Activated naive CD8-positive, alpha-beta T cell treated with anti-CD3 and anti-CD28 coated beads, Interleukin-2, amount 50 U/mL, for 24 hours (primary cell): ENCODE results near the gene B9D2.
"Not testable (repeated sequence)": the region's sequence is repeated elsewhere in the genome, so short reads cannot be mapped to it uniquely, and the experiment has no call there.

Experiments used
- ATAC-seq: fragments of 150-1000 bp; cut with Tn5 transposase; one replicate; pipeline ENCODE4 v1.10.0; 2021
- DNase-seq: peaks from one replicate; pipeline ENCODE4 v3.0.0; 2021
- H3K27ac Mint-ChIP-seq: one replicate; pipeline ENCODE4 v1.8.0; 2021; ENCODE audit warnings: mild to moderate bottlenecking, mixed read lengths
- H3K27me3 Mint-ChIP-seq: one replicate; pipeline ENCODE4 v1.8.0; 2021; ENCODE audit warnings: mixed read lengths
- H3K36me3 Mint-ChIP-seq: one replicate; pipeline ENCODE4 v1.8.0; 2021; ENCODE audit warnings: low read depth, mixed read lengths
- H3K4me1 Mint-ChIP-seq: one replicate; pipeline ENCODE4 v1.8.0; 2021; ENCODE audit warnings: mixed read lengths
- H3K4me3 Mint-ChIP-seq: one replicate; pipeline ENCODE4 v1.8.0; 2021; ENCODE audit warnings: mild to moderate bottlenecking, moderate library complexity, mixed read lengths
- H3K9me3 Mint-ChIP-seq: one replicate; pipeline ENCODE4 v1.8.0; 2021; ENCODE audit warnings: mixed read lengths

B9D2 gene, protein sequence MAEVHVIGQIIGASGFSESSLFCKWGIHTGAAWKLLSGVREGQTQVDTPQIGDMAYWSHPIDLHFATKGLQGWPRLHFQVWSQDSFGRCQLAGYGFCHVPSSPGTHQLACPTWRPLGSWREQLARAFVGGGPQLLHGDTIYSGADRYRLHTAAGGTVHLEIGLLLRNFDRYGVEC

DNA sequence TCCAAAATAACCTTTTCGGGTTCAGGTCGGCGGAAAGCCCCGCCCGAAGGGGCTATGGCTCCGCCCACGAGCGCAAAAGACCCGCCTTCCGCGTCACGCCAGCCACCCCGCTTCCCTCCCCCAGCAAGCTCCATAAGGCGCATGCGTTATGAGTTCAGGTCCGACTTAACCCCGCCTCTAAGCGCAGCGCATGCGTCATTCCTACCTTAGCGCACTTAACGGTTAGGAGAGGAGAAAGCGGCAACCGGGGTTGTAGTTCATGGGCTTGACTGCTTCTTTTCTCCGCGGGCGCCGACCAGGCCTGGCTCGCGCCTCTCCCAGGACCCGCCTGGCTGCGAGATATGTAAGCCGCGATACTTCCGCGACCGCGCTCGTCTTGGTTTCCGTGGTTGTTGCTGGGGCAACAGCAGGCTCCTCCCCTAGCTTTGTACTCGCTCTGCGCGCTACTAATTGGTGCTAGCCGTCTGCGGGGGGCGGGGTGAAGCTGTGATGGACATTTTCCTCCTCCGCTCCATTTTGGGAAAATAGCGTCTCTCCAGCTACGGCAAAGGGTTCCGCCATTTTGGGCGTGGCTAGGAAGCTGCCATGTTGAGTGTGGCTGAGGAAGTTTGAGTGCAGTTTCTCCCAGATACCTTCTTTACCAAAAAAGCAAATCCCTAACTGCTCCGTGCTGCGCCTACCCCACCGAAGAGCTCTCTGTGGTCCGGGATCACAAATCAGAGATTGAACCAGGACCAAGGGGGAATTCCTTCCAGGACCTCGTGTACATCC, at the start of gene B9D2:
Gene B9D2 (minus strand): TSS at position 397 of the 771 bp plus-strand sequence. CDS start 630 bp downstream, outside the sequence.
- Mint-ChIP-seq H3K4me3 (peak within 1 kb of the TSS; percentile 97), H3K36me3 (peaks cover 2% of the 10 kb centered on the region), H3K4me1 (peaks cover 32% of the 10 kb centered on the region), H3K27ac (peak within 1 kb of the TSS; percentile 99), H3K9me3 (no peaks in the 10 kb centered on the region), H3K27me3 (no peaks in the 10 kb centered on the region)
- ATAC-seq (peak; percentile 94), DNase-seq (peak; percentile 96)

DNA sequence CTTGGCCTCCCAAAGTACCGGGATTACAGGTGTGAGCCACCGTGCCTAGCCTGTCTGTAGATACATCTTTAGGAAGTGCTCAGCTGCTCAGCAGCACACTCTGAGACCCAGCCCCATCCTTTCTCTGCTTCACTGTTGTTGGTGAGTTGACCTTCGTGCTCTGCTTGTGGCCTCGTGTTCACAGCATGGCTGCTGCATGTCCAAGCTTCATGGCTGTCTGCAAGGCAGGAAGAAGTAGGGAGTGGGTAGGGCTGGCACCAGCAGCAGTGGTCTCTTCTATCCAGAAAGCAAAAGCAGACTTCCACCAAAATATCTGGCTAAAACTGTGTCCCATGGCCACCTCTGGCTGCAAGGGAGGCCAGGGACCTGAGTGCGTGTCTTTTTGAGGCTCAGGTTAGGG, 49.0 kb upstream of the B9D2 start:
- Mint-ChIP-seq H3K36me3 (peaks cover 7% of the 10 kb centered on the region), H3K27ac (no peak overlapping the region), H3K27me3 (no peaks in the 10 kb centered on the region), H3K9me3 (no peaks in the 10 kb centered on the region), H3K4me3 (no peak overlapping the region), H3K4me1 (peaks cover 4% of the 10 kb centered on the region)
- ATAC-seq (no peak), DNase-seq (no peak)

DNA sequence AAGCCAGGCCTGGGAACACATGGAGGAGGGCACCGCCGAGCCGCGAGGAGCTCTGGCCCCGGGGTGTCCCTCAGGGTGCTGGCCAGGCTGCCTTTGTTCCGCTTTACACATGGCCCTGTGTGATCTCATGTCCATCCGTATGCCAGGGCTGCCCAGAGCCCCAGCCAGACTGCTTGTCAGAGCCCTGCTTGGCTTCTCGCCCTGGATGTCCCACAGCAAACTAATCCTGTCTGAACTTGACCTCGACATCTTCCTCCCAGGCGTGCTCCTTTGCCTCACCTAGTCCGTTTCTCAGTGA, 48.0 kb upstream of the B9D2 start:
- ATAC-seq: no peak
- no peaks in the 10 kb centered on the region for H3K27me3 Mint-ChIP-seq
- H3K9me3 Mint-ChIP-seq: no peaks in the 10 kb centered on the region
- H3K4me1 Mint-ChIP-seq: peaks cover 4% of the 10 kb centered on the region
- DNase-seq: no peak
- H3K27ac Mint-ChIP-seq: no peak overlapping the region
- peaks cover 4% of the 10 kb centered on the region for H3K36me3 Mint-ChIP-seq
- no peak overlapping the region for H3K4me3 Mint-ChIP-seq

DNA sequence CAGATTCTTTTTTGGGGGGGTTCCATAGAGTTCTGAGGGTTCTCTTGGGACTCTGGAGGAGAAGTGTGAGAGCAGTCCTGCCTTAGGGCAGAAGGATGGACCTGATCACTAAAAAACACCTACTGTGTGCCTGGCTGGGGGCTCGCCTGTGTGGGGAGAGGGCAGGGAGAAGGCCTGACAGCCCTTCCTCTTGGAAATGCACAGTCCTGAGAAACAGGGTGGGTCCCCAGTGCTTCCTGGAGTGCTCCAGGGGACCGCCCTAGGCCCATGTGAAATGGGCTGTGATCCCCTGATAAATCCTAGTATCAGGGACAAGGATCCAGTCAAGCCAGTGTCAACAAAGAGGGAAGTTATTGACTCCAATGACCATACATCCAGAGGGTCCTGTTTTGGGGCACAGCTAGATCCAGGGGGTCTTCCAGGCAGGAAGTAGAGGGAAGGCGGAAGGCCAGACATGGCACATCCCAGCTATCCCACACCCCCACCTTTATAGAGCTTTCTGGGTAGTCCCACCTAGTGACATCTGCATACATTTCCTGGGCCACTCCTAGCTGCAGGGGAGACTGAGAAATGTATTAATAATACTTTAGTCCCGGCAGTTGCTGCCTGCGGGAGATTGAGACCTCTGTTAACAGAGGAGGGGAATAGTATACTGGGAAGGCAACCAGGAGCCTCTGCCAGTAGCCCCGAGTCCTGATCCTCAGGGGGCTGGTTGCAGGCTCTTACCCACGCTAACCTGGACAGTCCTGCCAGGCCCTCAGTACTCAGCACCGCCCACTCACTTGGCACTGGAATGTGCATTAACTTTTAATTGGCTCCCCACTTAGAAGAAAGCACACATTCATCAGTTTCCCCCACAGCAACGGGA, 47.4 kb upstream of the B9D2 start:
- H3K36me3 Mint-ChIP-seq: peaks cover 3% of the 10 kb centered on the region
- H3K4me1 Mint-ChIP-seq: peaks cover 4% of the 10 kb centered on the region
- H3K4me3 Mint-ChIP-seq: no peak overlapping the region

DNA sequence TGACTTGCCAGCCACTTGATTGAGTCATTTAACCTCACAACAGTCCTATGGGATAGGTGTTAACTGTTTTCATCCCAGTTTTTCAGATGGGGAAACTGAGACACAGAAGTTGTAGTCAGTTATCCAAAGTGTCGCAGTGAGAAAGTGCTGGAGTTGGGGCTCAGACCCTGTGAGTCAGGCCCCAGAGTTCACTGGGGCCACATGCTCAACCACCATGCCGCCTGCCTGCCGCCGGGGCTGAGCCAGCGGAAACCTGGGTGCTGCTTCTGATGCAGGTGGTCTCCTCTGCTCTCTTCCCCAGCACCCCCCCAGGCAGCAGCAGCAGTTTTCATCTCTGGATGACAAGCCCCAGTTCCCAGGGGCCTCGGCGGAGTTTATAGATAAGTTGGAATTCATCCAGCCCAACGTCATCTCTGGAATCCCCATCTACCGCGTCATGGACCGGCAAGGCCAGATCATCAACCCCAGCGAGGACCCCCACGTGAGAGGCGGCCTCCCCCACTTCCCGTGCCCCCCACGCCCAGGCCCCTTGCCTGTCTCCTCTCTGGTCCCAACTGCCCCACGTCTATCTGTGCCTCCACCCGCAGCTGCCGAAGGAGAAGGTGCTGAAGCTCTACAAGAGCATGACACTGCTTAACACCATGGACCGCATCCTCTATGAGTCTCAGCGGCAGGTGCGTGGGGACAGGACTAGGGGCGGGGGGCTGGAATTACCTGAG, 46.5 kb upstream of the B9D2 start:
- Mint-ChIP-seq H3K27me3 (no peaks in the 10 kb centered on the region), H3K36me3 (peaks cover 2% of the 10 kb centered on the region), H3K4me3 (no peak overlapping the region), H3K4me1 (peaks cover 4% of the 10 kb centered on the region), H3K27ac (peak overlapping the region; percentile 44), H3K9me3 (no peaks in the 10 kb centered on the region)
- no peak for DNase-seq
- ATAC-seq: no peak

More for the DNA sequence above, 47.4 kb upstream of the B9D2 start:
- ATAC-seq (no peak), DNase-seq (no peak)
- Mint-ChIP-seq H3K27ac (no peak overlapping the region), H3K9me3 (no peaks in the 10 kb centered on the region), H3K27me3 (no peaks in the 10 kb centered on the region)

DNA sequence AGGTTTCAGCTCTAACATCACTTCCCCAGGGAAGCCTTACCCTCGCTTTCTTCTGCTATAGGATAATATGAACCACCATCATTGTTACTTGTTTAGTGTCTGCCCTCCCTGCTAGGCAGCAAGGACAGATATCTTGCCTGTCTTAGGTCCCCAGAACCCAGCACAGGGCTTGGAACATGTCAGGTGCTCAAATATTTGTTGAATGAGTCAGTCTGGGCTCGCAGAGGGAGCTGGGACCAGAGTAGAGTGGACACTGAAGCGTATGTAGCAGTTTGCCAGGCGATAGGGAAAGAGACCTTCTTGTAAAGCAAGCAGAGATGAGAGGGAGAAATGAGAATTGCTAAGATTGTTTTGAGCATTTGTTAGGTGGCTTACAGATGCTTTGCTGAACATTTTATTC, 45.3 kb upstream of the B9D2 start:
- no peak overlapping the region for H3K27ac Mint-ChIP-seq
- H3K4me3 Mint-ChIP-seq: no peak overlapping the region
- H3K9me3 Mint-ChIP-seq: no peaks in the 10 kb centered on the region
- no peak for ATAC-seq
- H3K27me3 Mint-ChIP-seq: no peaks in the 10 kb centered on the region
- peaks cover 4% of the 10 kb centered on the region for H3K4me1 Mint-ChIP-seq
- H3K36me3 Mint-ChIP-seq: peaks cover 2% of the 10 kb centered on the region
- DNase-seq: no peak

DNA sequence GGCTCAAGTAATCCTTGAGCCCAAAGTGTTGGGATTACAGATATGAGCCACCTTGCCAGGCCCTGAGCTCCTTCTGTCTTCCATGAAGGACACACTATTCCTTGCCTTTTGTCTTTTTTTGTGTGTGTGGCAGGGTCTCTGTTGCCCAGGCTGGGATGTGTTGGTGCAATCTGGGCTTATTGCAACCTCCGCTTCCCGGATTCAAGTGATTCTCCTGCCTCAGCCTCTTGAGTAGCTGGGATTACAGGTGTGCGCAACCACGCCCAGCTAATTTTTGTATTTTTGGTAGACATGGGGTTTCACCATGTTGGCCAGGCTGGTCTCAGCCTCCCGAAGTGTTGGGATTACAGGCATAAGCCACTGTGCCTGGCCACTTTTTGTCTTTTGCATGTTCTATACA, 44.9 kb upstream of the B9D2 start:
- DNase-seq, H3K36me3 Mint-ChIP-seq, H3K4me1 Mint-ChIP-seq, H3K27me3 Mint-ChIP-seq, H3K27ac Mint-ChIP-seq, H3K4me3 Mint-ChIP-seq, ATAC-seq, H3K9me3 Mint-ChIP-seq: not testable (repeated sequence)

DNA sequence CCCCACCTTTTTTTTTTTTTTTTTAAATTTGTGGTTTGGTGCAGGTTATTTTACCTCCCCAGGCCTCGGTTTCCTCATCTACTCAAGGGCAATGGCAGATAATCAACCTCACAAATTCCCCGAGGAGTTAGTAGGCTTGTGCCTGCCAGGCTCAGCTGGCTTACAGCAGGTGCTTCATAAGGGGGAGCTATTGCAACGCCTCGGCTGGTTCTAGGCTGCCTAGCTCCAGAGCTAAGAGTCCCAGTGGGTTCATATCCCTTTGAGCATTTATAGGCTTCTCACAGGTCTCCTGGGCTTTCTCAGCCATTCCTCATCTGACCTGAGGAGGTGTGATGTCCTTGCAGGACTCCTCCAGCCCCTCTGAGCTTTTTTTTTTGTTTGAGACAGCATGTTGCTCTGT, 44.3 kb upstream of the B9D2 start:
- ATAC-seq (no peak), DNase-seq (no peak)
- no peak overlapping the region for H3K4me3 Mint-ChIP-seq
- no peaks in the 10 kb centered on the region for H3K27me3 Mint-ChIP-seq
- no peak overlapping the region for H3K27ac Mint-ChIP-seq
- H3K9me3 Mint-ChIP-seq: no peaks in the 10 kb centered on the region
- H3K36me3 Mint-ChIP-seq: peaks cover 2% of the 10 kb centered on the region
- peaks cover 4% of the 10 kb centered on the region for H3K4me1 Mint-ChIP-seq

DNA sequence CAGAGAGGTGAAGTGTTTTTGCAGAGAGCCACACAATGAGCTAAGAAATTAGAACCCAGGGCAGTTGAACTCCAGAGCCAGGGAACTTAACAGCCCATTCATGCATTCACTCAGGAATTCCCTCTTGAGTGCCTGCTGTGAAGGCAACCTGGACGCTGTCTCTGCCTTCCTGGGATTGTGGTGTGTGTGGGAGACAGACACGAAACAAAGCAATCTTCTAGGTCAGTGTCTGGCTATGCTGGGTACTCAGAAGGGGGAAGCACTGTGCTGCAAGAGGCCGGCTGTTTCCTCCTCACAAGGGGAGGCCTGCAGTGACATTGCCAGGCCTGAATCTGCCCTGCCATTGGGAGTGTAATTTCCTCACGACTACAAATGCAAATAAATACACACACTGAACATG, 43.3 kb upstream of the B9D2 start:
- Mint-ChIP-seq H3K9me3 (no peaks in the 10 kb centered on the region), H3K27ac (no peak overlapping the region)
- no peak for ATAC-seq

DNA sequence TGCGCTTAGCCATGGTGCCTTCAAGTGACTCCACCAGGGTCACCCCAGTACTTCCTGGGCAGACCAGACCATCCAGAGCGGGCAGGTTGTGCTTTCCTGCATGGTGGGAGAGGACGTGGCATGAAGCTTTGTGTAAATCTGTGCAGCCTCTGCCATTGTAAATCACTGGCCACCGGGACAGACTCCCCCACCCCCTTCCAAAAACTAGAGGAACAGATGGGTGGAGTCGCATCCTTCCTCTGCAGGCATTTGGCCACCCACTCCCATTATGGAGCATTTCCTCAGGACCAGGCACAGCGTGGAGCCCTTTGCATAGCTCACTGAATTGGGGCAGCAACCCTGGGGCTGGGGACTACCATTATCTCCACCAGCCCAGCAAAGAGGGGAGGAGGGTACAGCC, 41.8 kb upstream of the B9D2 start:
- ATAC-seq: no peak
- Mint-ChIP-seq H3K9me3 (no peaks in the 10 kb centered on the region), H3K27me3 (no peaks in the 10 kb centered on the region), H3K4me3 (no peak overlapping the region), H3K4me1 (peaks cover 7% of the 10 kb centered on the region), H3K27ac (no peak overlapping the region), H3K36me3 (no peaks in the 10 kb centered on the region)
- no peak for DNase-seq

More for the DNA sequence above, 43.3 kb upstream of the B9D2 start:
- H3K27me3 Mint-ChIP-seq: no peaks in the 10 kb centered on the region
- peaks cover 4% of the 10 kb centered on the region for H3K4me1 Mint-ChIP-seq
- no peaks in the 10 kb centered on the region for H3K36me3 Mint-ChIP-seq
- no peak overlapping the region for H3K4me3 Mint-ChIP-seq
- no peak for DNase-seq

DNA sequence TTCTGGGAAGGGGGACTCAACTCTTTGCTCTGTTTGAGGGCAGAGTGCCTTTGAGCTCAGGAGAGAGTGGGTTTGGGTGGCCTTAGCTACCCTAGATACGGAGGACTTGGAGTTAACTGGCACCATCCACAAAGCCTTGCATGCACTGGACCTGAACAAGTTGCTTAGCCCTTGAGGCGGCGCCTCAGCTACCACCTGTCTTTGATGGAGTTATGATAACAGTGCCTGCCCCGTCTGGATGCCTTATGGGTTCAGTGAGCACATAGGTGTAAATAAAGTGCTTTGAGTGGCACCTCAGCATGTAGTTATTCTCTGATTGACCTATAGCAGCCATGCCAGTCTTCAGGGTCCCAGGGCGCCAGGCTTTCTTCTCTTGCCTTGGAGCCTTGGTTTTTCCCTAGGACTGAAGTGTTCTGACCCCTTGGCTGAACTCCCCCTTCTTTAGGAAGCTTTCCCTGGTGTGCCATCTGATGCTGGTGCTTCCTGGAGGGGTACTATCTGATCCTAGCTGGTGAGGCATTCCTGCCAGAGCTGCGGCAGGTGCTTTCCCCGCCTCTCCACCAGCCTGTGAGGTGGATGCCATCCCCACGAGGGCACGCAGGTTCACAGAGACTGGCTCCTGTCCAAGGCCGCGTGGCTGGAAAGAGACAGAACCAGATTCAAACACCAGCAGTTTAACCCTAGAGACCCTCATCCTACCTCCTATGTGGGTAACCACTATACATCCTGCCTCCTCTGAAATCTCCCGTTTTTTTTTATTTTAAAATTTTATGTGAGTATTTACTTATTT, 39.4 kb upstream of the B9D2 start:
- H3K36me3 Mint-ChIP-seq: no peaks in the 10 kb centered on the region
- DNase-seq (no peak), ATAC-seq (no peak)
- no peak overlapping the region for H3K27ac Mint-ChIP-seq
- no peak overlapping the region for H3K4me3 Mint-ChIP-seq
- no peaks in the 10 kb centered on the region for H3K9me3 Mint-ChIP-seq
- H3K27me3 Mint-ChIP-seq: no peaks in the 10 kb centered on the region
- H3K4me1 Mint-ChIP-seq: peaks cover 15% of the 10 kb centered on the region

DNA sequence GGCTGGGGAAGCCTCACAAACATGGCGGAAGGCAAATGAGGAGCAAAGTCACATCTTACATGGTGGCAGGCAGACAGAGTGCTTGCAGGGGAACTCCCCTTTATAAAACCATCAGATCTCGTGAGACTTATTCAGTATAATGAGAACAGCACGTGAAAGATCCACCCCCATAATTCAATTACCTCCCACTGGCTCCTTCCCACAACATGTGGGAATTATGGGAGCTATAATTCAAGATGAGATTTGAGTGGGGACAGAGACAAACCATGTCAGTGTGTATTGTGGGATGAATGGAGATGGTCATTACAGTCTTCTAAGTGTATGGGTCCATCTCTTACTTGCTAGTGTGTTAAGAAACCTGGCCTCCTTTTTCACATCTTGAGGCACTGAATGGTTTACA, 38.1 kb upstream of the B9D2 start:
- Mint-ChIP-seq H3K27me3 (peaks cover 2% of the 10 kb centered on the region), H3K4me3 (no peak overlapping the region), H3K4me1 (peaks cover 28% of the 10 kb centered on the region), H3K9me3 (no peaks in the 10 kb centered on the region), H3K36me3 (no peaks in the 10 kb centered on the region), H3K27ac (no peak overlapping the region)
- ATAC-seq (no peak), DNase-seq (no peak)

DNA sequence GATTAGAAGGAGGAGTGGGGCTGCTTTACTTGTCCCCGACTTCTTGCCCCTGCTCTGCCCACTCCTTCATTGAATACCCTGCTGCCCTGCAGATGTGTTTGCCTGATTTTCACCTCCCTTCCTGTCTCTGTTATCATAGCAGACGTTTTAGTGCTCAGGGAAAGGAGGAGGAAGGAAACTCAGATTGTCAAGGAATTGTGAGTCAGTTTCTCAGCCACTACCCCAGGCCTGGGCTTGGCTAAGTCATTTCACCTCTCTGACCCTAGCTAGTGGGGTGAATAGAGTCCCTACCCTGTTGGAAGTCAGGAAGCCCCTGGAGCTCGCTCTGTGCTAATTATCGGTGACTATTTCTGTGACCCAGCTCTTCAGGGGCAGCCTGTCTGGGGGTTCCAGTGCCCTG, 37.5 kb upstream of the B9D2 start:
- DNase-seq (no peak), ATAC-seq (no peak)
- Mint-ChIP-seq H3K4me3 (no peak overlapping the region), H3K9me3 (no peaks in the 10 kb centered on the region), H3K27me3 (peaks cover 2% of the 10 kb centered on the region), H3K4me1 (peaks cover 29% of the 10 kb centered on the region), H3K36me3 (no peaks in the 10 kb centered on the region), H3K27ac (no peak overlapping the region)

DNA sequence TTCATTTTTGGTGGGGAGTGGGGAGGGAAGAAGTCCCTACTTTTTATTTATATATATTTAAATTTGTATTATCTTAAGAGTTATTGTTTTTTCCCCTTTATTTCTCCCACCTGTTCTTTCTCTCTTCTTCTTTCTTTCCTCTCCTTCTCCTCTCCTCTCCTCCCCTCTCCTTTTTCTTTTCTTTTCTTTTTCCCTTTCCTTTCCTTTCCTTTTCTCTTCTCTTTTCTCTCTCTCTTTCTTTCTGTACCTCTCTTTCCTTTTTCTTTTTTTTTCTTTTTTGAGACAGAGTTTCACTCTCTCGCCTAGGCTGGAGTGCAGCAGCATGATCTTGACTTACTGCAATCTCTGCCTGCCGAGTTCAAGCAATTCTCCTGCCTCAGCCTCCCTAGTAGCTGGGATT, 35.6 kb upstream of the B9D2 start:
- H3K4me1 Mint-ChIP-seq: peaks cover 43% of the 10 kb centered on the region
- no peaks in the 10 kb centered on the region for H3K9me3 Mint-ChIP-seq
- no peak for DNase-seq
- H3K36me3 Mint-ChIP-seq: peaks cover 5% of the 10 kb centered on the region
- no peak overlapping the region for H3K27ac Mint-ChIP-seq
- H3K4me3 Mint-ChIP-seq: no peak overlapping the region
- ATAC-seq: no peak
- peaks cover 2% of the 10 kb centered on the region for H3K27me3 Mint-ChIP-seq
